ENCODE measurements around the gene TACR1.

DNA sequence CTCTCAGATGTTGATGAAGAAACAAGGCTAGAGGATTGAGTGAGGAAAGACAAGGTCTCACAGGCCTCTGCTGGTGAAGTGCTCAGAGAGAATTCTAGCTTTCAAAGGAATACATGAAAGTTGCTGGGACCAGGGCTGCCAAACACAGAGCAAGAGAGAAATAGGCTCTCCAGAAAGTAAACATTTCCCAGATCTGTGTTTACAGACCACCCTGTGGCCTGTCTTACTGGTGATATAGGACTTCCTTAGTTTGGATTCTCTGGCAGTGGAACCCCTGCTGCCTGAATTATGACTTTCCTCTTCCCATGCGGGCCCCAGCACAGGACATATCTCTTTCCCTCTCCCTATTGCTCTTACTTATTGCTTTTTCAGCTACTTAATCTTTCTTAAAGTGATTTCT lies 64.5 kb downstream of the TACR1 start:
- TF ChIP-seq, protein P1, sequence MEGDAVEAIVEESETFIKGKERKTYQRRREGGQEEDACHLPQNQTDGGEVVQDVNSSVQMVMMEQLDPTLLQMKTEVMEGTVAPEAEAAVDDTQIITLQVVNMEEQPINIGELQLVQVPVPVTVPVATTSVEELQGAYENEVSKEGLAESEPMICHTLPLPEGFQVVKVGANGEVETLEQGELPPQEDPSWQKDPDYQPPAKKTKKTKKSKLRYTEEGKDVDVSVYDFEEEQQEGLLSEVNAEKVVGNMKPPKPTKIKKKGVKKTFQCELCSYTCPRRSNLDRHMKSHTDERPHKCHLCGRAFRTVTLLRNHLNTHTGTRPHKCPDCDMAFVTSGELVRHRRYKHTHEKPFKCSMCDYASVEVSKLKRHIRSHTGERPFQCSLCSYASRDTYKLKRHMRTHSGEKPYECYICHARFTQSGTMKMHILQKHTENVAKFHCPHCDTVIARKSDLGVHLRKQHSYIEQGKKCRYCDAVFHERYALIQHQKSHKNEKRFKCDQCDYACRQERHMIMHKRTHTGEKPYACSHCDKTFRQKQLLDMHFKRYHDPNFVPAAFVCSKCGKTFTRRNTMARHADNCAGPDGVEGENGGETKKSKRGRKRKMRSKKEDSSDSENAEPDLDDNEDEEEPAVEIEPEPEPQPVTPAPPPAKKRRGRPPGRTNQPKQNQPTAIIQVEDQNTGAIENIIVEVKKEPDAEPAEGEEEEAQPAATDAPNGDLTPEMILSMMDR (IDR thresholded peaks at IDR 0.05; ENCODE audit: low read length): no peak
- TF ChIP-seq EZH2 (optimal IDR thresholded peaks at IDR 0.05; ENCODE audit: low read depth, low read length) (no peak), EZH2phosphoT487 (IDR thresholded peaks at IDR 0.05; ENCODE audit: low read length) (no peak)
